Activated gamma-delta T cell (primary cell): Measurements from ENCODE around the gene SCAF11.
"Not testable (repeated sequence)": the region's sequence is repeated elsewhere in the genome, so short reads cannot be mapped to it uniquely, and the experiment has no call there.

Experiments used
- DNase-seq: peaks from one replicate; lab custom pipeline; 2025; lab: John Stamatoyannopoulos, UW
- total RNA-seq, 2 donors: gene quantifications; one replicate each; lab custom pipeline; 2026; lab: John Stamatoyannopoulos, UW

The SCAF11 gene
- total RNA-seq: 322 to 379 reads per million in 2 donors

GRCh38 chr12:45990468-45991283 is at the start of gene SCAF11:
SCAF11 (minus strand) TSS chr12:45990574; CDS start chr12:45964167, 26,407 bp downstream.
- peak; percentile 100 for DNase-seq

GRCh38 chr12:46037066-46037465 is 46.7 kb upstream of the SCAF11 start:
- DNase-seq: not testable (repeated sequence)

- DNase-seq: no peak
These were observed 36.8 kb upstream of the SCAF11 start for GRCh38 chr12:46027172-46027571.

GRCh38 chr12:46024099-46024498 is 33.7 kb upstream of the SCAF11 start:
- no peak for DNase-seq

- no peak for DNase-seq
These were observed 30.4 kb upstream of the SCAF11 start for GRCh38 chr12:46020768-46021167.

- not testable (repeated sequence) for DNase-seq
These were observed 28.3 kb upstream of the SCAF11 start for GRCh38 chr12:46018712-46019111.

GRCh38 chr12:46017866-46018375 is 27.5 kb upstream of the SCAF11 start:
- DNase-seq: not testable (repeated sequence)

GRCh38 chr12:46005823-46006222 is 15.4 kb upstream of the SCAF11 start:
- no peak for DNase-seq

GRCh38 chr12:46005151-46005797 is 14.9 kb upstream of the SCAF11 start:
- DNase-seq: no peak

GRCh38 chr12:46004715-46005114 is 14.3 kb upstream of the SCAF11 start:
- no peak for DNase-seq

GRCh38 chr12:46000076-46000475 is 9.7 kb upstream of the SCAF11 start:
- not testable (repeated sequence) for DNase-seq

GRCh38 chr12:45994736-45995135 is 4.4 kb upstream of the SCAF11 start:
- no peak for DNase-seq

GRCh38 chr12:45991284-45992249 is 1.2 kb upstream of the SCAF11 start:
- DNase-seq: peak; percentile 74

GRCh38 chr12:45989721-45990467 is 480 bp downstream of the SCAF11 start:
- peak; percentile 44 for DNase-seq

GRCh38 chr12:45989287-45989686 is 1.1 kb downstream of the SCAF11 start:
- DNase-seq: no peak

- no peak for DNase-seq
These were observed 2.1 kb downstream of the SCAF11 start for GRCh38 chr12:45988264-45988663.

GRCh38 chr12:45987340-45987727 is 3.0 kb downstream of the SCAF11 start:
- no peak for DNase-seq

GRCh38 chr12:45986641-45987339 is 3.6 kb downstream of the SCAF11 start:
- DNase-seq: no peak

- no peak for DNase-seq
These were observed 9.1 kb downstream of the SCAF11 start for GRCh38 chr12:45981075-45981837.

- DNase-seq: no peak
These were observed 9.8 kb downstream of the SCAF11 start for GRCh38 chr12:45980540-45980939.
